Activated CD4-positive, CD25-positive, alpha-beta regulatory T cell treated with anti-CD3 and anti-CD28 coated beads, Interleukin-2, amount 50 U/mL, for 16 hours (primary cell): ENCODE measurements around the gene RANBP3.
"Not testable (repeated sequence)": the region's sequence is repeated elsewhere in the genome, so short reads cannot be mapped to it uniquely, and the experiment has no call there.

ENCODE experiments used
- DNase-seq: peaks from one replicate; pipeline ENCODE4 v3.0.0-alpha.2; 2020; ENCODE audit warnings: low read depth, low spot score

Gene RANBP3

DNA sequence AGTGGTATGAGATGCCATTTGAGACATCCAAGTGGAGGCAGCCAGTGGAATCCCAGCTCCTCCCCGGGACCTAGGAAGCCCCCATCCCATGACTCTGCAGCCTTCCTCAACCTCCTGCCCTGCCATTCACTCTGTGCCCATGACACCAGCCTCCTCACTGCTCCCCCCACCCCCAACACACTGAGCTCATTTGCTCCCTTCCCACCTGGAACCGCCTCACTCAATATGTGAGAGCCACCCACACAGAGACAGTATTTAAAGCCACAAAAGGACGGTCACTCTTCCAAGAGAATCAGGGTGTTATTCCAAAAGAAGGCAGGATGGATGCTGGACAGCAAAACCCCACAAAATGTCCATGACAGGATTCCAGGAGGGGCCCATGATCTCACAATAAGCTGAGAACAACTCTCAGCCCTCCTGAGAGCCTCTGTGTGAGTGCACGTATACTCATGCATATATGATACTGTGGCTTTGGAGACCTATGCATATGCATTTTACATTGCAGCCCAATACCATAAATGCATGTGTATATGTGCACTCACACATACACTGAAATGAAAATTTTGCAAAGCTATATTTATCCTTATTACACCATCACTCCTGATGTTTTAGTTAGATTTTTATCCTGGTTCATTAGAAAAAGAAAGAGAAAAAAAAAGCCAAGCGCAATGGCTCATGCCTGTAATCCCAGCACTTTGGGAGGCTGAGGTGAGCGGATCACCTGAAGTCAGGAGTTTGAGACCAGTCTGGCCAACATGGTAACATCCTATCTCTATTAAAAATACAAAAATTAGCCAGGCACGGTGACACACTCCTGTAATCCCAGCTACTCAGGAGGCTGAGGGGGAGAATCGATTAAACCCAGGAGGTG, 10.8 kb upstream of the RANBP3 start:
- no peak for DNase-seq

DNA sequence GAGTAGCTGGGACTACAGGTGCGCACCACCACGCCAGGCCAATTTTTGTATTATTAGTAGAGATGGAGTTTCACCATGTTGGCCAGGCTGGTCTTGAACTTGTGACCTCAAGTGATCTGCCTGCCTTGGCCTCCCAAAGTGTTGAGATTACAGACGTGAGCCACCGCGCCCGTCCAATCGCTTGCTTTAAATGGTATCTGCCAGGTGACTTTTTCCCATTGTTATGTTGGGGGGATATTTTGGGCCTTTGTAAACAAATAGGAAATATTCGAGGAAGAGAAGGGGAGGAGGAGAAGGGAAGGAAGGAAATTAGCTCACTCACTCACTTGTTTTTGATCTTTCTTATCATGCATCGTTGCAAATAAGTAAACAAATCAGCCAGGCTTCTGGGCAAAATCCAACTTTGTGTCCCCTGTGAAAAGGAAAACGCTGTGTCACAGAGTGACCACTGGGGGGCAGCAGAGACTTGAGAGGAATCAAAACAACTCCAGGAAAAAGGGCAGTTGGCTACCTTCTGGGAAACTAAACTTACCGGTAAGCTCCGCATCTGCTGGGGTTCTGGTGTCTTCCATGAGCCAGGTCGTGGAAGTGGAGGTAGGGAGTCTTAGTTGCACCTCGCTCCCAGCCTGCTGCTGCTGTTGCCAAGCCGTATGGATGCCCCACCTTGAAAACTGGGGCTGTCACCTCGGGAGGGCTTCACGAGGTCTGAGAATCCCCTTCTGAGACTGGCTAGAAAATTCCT, 9.3 kb upstream of the RANBP3 start:
- DNase-seq, result peak; percentile 69

DNA sequence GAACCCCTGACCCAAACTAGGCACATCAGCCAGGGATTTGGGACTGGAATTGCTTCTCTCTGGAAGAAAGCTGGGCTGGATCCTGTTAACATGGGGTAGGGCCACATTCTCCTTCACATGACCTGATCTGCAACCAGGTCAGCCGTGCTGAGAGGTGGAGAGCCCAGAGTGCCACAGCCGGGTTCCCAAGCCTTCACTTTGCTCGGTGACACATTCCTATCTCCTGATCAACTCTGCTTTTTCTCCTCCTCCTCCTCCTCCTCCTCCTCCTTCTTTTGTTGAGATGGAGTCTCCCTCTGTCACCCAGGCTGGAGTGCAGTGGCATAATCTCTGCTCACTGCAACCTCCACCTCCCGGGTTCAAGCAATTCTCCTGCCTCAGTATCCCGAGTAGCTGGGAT, 7.9 kb upstream of the RANBP3 start:
- not testable (repeated sequence) for DNase-seq

DNA sequence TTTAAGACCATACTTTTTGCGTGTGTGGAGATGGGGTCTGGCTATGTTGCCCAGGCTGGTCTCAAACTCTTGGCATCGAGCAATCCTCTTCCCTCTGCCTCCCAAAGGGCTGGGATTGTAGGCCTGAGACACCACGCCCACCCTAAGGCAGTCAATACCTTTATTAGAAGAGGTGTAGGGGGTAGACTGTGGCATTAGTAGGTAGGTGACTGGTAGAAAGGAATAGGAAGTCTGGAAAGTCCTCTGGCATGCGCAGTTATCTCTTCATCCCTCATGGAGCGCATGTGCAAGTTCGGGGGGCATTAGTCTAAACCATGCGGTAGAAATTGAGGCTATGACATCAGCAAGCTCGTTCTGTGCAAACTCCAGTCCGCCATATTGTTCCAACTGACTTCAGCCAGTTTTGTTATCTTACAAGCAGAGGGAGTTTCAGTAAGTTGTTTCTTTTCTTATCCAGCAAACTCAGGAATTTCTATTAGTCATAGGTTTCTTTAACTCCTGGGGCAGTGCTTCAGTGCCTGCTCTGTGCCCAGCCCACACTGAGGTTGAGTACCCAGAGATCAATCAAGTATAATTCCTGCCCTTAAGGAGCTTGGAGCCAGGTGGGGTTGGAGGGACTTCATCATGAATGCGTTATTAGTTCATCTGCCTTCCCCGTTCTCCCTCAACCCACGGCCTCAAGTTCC, 7.3 kb upstream of the RANBP3 start:
- DNase-seq, result no peak

DNA sequence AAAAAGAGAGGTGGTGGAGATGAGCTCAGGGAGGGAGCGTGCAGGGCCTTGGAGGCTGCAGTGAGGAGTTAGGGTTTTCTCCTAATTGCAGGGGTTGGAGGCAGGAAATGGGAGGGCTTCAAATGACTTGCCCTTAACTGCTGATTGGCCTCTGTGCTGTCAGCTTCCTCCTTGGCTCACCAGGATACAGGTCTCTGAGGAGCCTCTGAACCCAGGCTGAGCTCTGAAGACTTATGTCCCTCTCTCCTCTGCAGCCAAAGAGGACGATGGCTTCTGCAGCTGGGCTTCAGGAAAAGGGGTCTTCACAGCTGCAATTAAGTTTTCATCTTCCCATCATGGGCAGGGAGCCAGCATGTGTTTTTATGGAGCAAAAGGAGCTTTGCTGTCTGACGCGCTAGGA, 6.7 kb upstream of the RANBP3 start:
- DNase-seq, result no peak

- DNase-seq, result no peak
Measured at GRCh38 chr19:5983367-5983955, 5.5 kb upstream of the RANBP3 start.

- DNase-seq, result no peak
Measured at GRCh38 chr19:5978606-5979552, 939 bp upstream of the RANBP3 start.

GRCh38 chr19:5977222-5977784, 637 bp downstream of the RANBP3 start:
- DNase-seq, result no peak

DNA sequence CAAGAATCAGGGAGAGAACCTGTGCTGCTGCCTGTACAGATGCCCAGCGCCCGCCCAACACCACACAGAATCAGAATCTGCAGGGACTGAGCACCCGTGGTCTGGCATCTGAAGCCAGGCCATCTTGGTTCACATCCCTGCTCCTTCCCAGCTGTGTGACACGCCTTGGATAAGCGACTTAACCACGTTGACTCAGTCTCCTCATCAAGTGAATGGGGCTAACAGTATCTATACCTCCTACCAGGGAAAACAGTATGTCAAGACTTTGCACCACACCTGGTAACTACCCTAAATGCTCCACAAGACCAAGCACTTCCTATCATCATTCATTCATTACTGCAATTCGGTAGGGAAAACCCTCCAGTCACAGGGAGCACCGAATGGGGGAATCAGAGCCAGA, 1.2 kb downstream of the RANBP3 start:
- DNase-seq, result no peak

GRCh38 chr19:5975388-5975728, 2.6 kb downstream of the RANBP3 start:
- no peak for DNase-seq

DNA sequence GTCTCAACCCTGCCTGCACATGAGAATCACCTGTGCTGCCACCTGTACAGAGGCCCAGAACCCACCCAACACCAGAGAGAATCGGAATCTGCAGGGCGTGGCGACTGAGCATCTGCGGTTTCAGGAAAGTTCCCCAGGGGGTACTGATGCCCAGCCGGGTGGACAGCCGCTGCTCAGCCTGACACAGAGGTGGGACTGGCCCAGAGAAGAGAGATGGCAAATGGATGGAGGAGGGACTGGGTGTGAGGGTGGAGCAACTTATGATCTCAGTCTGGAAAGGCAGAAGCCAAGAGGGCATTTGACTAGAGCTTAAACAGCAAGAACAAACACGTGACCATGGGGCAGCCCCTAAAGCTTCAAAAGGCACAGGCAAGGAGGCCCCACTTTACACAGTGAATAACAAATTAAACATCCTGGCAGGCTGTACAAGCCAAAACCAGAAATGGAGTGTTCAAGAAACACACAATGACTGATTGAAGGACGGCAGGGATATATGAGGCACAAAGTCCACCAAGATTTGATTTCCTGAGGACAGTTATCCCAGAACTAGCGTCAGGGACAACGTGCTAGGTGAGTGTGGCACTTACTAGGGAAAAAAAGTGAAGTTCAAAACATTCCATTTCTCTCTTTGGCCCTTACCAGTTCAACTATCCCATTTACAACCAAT, 3.1 kb downstream of the RANBP3 start:
- no peak for DNase-seq

- no peak for DNase-seq
Measured at GRCh38 chr19:5973867-5974635, 3.9 kb downstream of the RANBP3 start.

DNA sequence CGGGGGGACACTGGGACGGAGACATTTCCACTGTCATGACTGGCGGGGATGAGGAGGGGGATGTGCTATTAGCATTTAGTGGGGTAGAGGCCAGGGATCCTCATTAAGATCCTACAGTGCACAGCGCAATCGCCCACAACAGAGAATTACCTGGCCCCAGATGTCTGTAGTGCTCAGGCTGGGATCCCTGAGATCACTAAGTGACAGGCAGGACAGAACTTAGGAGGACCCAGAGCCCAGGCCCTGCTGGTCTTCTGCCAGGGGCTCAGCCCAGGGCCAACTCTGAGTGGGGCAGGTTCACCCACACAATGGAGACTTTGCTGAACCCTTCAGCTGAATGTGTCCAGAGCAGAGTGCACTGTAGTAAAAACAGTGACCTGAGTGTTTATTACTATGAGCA, 4.6 kb downstream of the RANBP3 start:
- no peak for DNase-seq

GRCh38 chr19:5972355-5972731, 5.6 kb downstream of the RANBP3 start:
- no peak for DNase-seq

DNA sequence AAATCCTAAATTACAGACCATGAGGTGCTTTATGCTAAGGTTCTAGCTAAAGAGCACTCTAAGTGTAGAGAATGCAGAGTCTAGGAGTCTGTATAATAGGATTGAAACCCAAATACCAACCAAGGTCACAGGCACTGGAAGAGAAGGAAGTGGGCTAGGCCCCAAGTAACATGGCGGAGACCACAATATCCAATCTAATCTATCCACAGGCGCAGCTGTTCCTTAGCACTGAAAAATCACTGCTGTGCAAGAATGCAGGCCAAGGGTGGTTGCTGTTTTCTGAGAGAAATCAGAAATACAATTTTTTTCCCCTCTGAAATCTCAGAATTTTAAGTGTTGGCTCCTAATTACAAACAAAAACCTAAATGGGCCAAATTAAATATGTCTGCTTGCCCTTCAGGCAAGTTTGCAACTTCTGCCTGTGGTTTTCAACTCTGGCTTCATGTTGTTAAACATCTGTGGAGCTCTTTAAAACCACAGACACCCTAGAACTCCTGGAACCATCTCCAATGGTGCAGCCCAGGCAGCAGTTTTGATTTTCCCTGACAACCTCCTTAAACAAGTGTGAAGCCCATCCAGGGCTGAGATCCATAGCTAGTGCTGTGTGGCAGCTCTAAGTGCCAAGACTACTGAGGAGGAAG, 6.1 kb downstream of the RANBP3 start:
- DNase-seq, result no peak

GRCh38 chr19:5969476-5969875, 8.5 kb downstream of the RANBP3 start:
- no peak for DNase-seq

DNA sequence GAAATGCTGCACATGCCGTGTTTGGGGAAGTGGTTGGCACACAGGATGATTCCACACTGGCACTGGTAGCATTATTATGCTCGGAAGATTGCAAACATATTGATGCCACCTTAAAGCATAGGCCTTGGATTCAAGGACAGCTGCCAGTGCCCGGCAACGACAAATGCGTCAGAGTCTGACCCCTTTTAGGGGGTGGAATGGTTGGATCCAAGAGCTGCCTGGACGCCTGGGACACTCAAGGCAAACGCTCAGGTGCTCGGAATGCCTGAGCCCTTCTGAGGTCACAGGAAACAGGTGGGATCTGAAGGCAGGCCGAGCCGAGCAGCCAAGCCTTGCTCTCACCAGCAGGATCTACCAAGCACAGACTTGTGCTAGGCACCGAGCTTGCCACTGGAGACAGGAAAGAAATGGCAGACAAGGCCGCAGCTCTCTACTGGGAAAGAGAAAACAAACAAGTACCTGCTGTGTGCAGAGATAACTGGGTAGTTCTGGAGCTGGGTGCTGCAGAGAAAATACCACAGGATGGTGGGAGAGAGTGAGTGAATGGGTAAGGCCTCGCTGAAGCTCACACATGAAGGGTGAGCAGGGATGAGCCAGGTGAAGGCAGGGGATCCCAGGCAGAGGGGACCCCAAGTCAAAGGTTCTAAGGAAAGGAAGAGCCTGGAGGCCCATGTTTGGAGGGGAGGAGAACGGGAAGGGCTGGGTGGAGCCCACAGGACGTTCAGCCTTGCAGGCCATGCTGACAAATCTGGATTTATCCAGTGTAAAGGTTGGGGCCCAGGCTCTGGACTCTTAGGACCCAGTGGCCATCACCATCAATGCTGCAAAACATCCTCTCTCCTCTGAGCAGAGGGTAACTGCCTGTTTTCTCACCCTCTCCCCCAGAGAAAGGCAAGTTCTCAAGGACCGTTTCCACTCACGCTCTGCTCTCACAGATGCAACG, 9.2 kb downstream of the RANBP3 start:
- no peak for DNase-seq

DNA sequence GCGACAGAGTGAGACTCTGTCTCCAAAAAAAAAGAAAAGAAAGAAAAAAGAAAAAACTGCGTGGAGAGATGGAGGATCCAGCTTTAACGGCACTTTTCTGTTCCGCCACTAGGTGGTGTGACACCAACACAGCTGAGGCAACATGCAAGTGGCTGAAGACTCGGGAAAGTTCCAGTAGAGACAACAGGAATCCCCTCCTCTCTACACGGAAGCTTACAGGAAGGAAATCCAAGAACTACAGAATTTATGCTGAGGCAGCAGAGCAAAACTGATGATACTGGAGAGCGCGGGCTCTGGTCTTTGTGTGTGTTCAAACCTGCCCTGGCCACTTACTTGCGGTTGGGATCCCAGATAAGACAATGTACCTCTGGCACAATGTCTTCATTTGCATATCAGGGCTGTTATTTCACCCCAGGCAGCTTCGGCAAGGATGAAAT, 9.9 kb downstream of the RANBP3 start:
- peak; percentile 42 for DNase-seq
